T-helper 9 cell (primary cell): Measurements from ENCODE around the gene ARID1A.
"Not testable (repeated sequence)": the region's sequence is repeated elsewhere in the genome, so short reads cannot be mapped to it uniquely, and the experiment has no call there.

Experiments
- DNase-seq: peaks from one replicate; pipeline ENCODE4 v3.0.0-alpha.2; 2020

ARID1A gene

GRCh38 chr1:26789931-26790330 lies 94.1 kb downstream of the ARID1A start:
- no peak for DNase-seq

- no peak for DNase-seq
These were observed 94.7 kb downstream of the ARID1A start for GRCh38 chr1:26790551-26790953.

DNA sequence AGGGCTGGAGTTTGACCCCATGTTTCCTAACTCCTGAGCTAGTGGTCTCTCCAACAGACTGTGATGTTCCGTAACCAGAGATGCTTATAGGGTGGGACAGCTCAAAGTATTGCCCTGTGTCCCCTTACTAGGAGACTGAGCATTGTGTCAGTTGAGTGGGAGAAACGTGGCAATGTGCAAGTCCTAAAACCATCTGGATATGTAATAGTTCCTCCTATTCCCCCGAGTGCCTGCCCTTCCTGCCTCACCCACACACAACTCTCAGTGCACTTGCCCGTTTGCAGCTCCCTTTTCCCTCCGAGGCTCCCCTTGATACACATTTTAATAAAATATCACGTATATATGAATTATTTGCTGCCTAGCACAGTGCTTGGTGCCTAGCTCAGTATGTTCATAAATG lies 95.3 kb downstream of the ARID1A start:
- DNase-seq = no peak

GRCh38 chr1:26791626-26792025 lies 95.8 kb downstream of the ARID1A start:
- DNase-seq = no peak

- DNase-seq = no peak
These were observed 97.1 kb downstream of the ARID1A start for GRCh38 chr1:26792924-26793323.

GRCh38 chr1:26794391-26794790 lies 98.6 kb downstream of the ARID1A start:
- DNase-seq = no peak

DNA sequence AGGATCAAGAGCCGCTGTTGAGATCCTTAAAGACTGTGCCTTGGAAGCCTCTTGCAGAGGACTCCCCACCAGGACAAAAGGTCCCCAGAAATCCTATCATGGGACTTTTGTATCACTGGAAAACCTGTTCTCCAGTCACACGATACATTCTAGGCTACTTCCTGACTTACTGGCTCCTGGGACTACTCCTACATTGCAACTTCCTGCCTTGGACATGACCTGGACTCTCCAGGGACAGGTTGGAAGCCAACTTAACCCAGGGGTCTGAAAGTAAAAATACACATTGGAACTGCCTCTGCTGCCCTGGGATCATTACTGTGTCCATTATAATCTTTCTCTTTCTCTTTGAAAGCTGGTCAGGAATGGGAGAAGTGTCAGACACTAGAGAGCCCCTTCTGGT lies 101.8 kb downstream of the ARID1A start:
- no peak for DNase-seq

DNA sequence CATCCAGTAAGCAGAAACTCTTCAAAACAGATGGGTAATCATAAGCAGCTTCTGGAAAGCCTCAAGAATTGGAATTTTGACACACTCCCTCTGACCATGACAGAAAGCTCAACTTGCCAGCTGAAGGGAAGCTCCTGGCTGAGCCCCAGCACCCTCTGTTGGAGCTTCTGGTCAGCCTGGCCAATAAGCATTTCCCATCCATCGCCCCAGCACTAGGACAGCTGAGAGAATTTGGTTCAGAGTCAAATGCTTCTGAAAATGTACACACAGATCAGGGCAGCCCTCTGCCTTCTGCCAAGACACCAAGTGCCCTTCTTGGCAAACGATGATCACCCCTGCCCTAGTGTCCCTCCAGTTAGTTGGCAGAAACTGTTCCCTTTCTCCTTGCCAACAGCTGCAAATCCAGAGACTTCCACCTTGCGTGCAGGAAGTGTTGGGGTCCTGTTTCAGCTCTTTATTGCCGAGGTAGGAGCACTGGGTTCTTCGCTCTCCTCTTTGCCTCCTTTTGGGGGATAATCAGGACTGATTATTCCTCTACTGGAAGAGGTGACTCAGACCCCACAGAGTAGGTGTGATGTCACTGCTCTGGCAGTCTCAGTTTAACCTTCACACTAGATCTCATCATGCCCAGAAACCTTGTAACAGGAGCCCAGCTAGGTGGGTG lies 103.8 kb downstream of the ARID1A start:
- no peak for DNase-seq

DNA sequence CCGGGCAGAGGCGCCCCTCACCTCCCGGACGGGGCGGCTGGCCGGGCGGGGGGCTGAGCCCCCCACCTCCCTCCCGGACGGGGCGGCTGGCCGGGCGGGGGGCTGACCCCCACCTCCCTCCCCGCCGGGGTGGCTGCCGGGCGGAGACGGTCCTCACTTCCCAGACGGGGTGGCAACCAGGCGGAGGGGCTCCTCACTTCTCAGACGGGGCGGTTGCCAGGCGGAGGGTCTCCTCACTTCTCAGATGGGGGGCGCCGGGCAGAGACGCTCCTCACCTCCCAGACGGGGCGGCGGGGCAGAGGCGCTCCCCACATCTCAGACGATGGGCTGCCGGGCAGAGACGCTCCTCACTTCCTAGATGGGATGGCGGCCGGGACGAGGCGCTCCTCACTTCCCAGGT lies 108.1 kb downstream of the ARID1A start:
- not testable (repeated sequence) for DNase-seq

DNA sequence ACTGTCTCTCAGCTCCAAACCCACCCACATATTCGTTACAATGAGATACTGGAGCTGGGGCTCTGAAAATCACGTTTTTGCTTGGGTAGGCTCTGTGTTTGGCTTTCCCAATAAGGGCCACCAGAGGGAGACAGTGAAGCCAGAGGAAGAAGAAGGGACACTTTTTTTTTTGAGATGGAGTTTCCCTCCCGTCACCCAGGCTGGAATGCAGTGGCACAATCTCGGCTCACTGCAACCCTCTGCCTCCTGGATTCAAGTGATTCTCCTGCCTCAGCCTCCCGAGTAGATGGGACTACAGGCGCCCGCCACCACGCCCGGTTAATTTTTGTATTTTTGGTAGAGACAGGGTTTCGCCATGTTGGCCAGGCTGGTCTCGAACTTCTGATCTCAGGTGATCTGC lies 114.3 kb downstream of the ARID1A start:
- DNase-seq = peak; percentile 66

DNA sequence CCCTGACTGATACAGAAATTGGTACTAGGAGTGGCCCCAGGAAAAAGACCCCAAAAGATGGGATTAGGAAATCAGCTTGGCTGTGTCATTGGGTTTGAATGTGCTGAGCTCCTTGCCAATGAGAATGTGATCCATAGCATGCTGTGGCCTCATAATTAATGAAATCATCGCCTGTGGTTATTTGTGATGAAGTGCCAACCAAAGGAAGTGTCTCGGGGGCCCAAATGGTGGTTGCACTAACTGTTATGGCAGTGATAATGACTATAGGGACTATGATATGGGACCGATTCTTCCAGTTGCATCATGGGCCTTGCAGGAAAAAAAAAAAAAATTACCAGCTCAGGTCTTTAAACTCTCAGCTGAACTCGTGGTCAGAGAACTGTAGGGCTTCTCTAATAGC lies 115.2 kb downstream of the ARID1A start:
- no peak for DNase-seq

GRCh38 chr1:26811708-26812107 lies 115.9 kb downstream of the ARID1A start:
- no peak for DNase-seq

GRCh38 chr1:26814377-26814776 lies 118.6 kb downstream of the ARID1A start:
- no peak for DNase-seq

DNA sequence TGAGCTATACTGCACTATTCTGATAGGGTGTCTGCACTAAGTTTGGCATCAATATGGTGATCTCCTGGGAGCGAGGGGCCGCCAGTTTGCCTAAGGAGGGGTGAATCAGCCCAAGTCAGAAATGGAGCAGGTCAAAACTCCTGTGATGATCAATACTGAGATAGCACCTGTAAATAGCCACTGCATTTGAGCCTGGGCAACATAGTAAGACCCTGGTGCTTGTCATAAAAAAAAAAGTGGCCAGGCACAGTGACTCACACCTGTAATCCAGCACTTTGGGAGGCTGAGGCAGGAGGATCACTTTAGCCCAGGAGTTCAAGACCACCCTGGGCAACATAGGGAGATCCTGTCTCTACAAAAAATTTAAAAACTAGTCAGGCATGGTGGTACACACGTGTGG lies 119.1 kb downstream of the ARID1A start:
- DNase-seq = no peak

GRCh38 chr1:26820784-26821269 lies 125.0 kb downstream of the ARID1A start:
- no peak for DNase-seq

- no peak for DNase-seq
These were observed 127.1 kb downstream of the ARID1A start for GRCh38 chr1:26822737-26823395.

DNA sequence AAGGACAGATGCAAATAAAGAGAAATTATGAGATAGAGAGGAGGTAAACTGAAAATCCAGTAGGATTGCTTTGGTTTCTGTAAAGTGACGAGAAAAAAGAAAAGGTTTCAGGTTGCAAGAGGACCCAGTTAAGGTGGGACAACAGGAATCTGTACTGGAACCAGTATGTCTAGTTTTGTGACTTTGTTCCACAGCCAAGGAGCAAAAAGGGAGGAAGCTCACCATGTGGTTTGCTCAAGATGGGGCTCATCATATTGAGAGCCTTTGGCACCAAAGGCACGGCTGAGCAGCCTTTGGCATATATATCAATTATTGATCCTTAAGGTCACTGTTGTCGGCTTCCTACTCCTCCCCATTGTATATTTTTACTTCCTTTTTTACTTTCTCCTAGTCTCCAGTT lies 128.9 kb downstream of the ARID1A start:
- DNase-seq = no peak

GRCh38 chr1:26826261-26827105 lies 130.7 kb downstream of the ARID1A start, which contains the start of gene ZDHHC18:
Gene ZDHHC18 (plus strand): TSS chr1:26826688. CDS start chr1:26826805, 117 bp downstream.
- DNase-seq = peak; percentile 66

GRCh38 chr1:26827106-26827604 lies 131.3 kb downstream of the ARID1A start:
- DNase-seq = no peak

GRCh38 chr1:26827663-26828062 lies 131.8 kb downstream of the ARID1A start:
- DNase-seq = no peak

GRCh38 chr1:26828411-26828991 lies 132.7 kb downstream of the ARID1A start:
- DNase-seq = no peak

- no peak for DNase-seq
These were observed 133.5 kb downstream of the ARID1A start for GRCh38 chr1:26829184-26829911.
